GM12878 (cell line): ENCODE measurements around the gene RALGPS1. TPM values are rescaled to one million over a fixed set of nuclear protein-coding genes. Genes with fewer than 3 reads are reported as not detected.

Source experiments
- ATAC-seq: fragments of 200-7000 bp; cut with Tn5 transposase; 3 replicates; pipeline ENCODE4 v1.9.1; 2020; ENCODE audit warnings: mild to moderate bottlenecking, moderate library complexity
- BruUV-seq: library from RNA; stranded (reverse); fragments of 400-500 nt; replicated peaks from 2 replicates; lab custom pipeline; 2021; lab: Mats Ljungman, UMichigan
- CTCF ChIA-PET: fragments of 300-600 bp; sonication (Branson Sonifier 250); formaldehyde crosslinking; extraction: SDS; loops from one replicate; lab custom pipeline; 2021; ENCODE audit warnings: inconsistent platforms; lab: Yijun Ruan, JAX
- POLR2A ChIA-PET: fragments of 350-600 bp; formaldehyde crosslinking; extraction: SDS; loops from one replicate; lab custom pipeline; 2021; ENCODE audit warnings: inconsistent platforms; lab: Charles Lee
- RAD21 ChIA-PET: fragments of 300-600 bp; sonication (Branson Sonifier 250); formaldehyde crosslinking; loops from one replicate; lab custom pipeline; 2023; ENCODE audit warnings: antibody characterized with exemption; ENCODE audit not compliant: unreplicated experiment; lab: Charles Lee
- SMC1A ChIA-PET: fragments of 300-600 bp; sonication (Branson Sonifier 250); formaldehyde crosslinking; loops from one replicate; lab custom pipeline; 2023; ENCODE audit not compliant: unreplicated experiment, uncharacterized antibody; lab: Charles Lee
- DNase-seq: peaks from one replicate; pipeline ENCODE4 v3.0.0-alpha.2; 2011; ENCODE audit warnings: low read depth, low spot score
- FAIRE-seq: peaks from 3 replicates; lab custom pipeline; 2011; peaks lifted over from hg19 to GRCh38; lab: Jason Lieb, UNC
- H2AFZ ChIP-seq: 2 replicates; pipeline ENCODE4 v1.6.0; 2011; ENCODE audit warnings: low read depth, low read length, control low read depth; ENCODE audit not compliant: control insufficient read depth
- H3K27ac ChIP-seq: 2 replicates; pipeline ENCODE4 v1.5.1; 2011; ENCODE audit warnings: control low read depth; ENCODE audit not compliant: control insufficient read depth, insufficient read depth
- H3K27me3 ChIP-seq, 2 experiments: replicated peaks in 1 of 2; 2 replicates each; pipeline versions ENCODE4 v1.6.0 to v1.6.1; 2011; ENCODE audit warnings: low read length in 1 of 2; ENCODE audit not compliant: control insufficient read depth in 2 of 2, insufficient read depth in 2 of 2
- H3K36me3 ChIP-seq, 2 experiments: 2 replicates each; pipeline ENCODE4 v1.5.1; 2011; ENCODE audit warnings: low read length in 1 of 2; ENCODE audit not compliant: control insufficient read depth in 2 of 2, insufficient read depth in 2 of 2
- H3K4me1 ChIP-seq: 2 replicates; pipeline ENCODE4 v1.6.1; 2011; ENCODE audit warnings: mild to moderate bottlenecking, low read length, moderate library complexity, mixed read lengths; ENCODE audit not compliant: control insufficient read depth, insufficient read depth
- H3K4me2 ChIP-seq: 2 replicates; pipeline ENCODE4 v1.6.0; 2011; ENCODE audit warnings: control low read depth; ENCODE audit not compliant: control insufficient read depth, insufficient read depth
- H3K4me3 ChIP-seq: fragments of 200-600 bp; sonication (generic); 2 replicates; pipeline ENCODE4 v1.5.1; 2016
- H3K79me2 ChIP-seq: 2 replicates; pipeline ENCODE4 v1.6.0; 2011; ENCODE audit warnings: low read length; ENCODE audit not compliant: control insufficient read depth, insufficient read depth
- H3K9ac ChIP-seq: 2 replicates; pipeline ENCODE4 v1.8.0; 2011; ENCODE audit warnings: low read length, control low read depth, mixed read lengths; ENCODE audit not compliant: control insufficient read depth, insufficient read depth
- H3K9me3 ChIP-seq: replicated peaks from 3 replicates; pipeline ENCODE4 v1.5.1; 2011; ENCODE audit warnings: mild to moderate bottlenecking, low read length; ENCODE audit not compliant: control insufficient read depth, insufficient read depth
- H4K20me1 ChIP-seq: 2 replicates; pipeline ENCODE4 v1.6.0; 2011; ENCODE audit not compliant: control insufficient read depth, insufficient read depth
- ATF7 ChIP-seq: fragments of 450-650 bp; IDR thresholded peaks from 2 replicates; pipeline ENCODE4 v1.6.1; 2016; ENCODE audit warnings: low read depth, mild to moderate bottlenecking
- BCL11A ChIP-seq: IDR thresholded peaks from 2 replicates; pipeline ENCODE4 v1.6.1; 2011; ENCODE audit warnings: low read depth, low read length
- CTCF ChIP-seq, 3 experiments: IDR thresholded peaks in 2 of 3; conservative IDR thresholded peaks in 1 of 3; 2 replicates each; pipeline ENCODE4 v1.5.1; 2011; ENCODE audit warnings: low read depth in 3 of 3, low read length in 3 of 3, mild to moderate bottlenecking in 3 of 3, control low read depth in 2 of 3, moderate library complexity in 2 of 3, inconsistent platforms in 1 of 3, mixed read lengths in 1 of 3; ENCODE audit not compliant: control insufficient read depth in 2 of 3, insufficient read depth in 1 of 3; ENCODE audit errors: extremely low read depth in 1 of 3
- HDAC6 ChIP-seq: fragments of 200-600 bp; sonication (generic); IDR thresholded peaks from one replicate; pipeline ENCODE4 v1.8.0; 2017; ENCODE audit warnings: antibody characterized with exemption; ENCODE audit not compliant: unreplicated experiment
- HSF1 ChIP-seq: fragments of 150-350 bp; IDR thresholded peaks from 2 replicates; pipeline ENCODE4 v1.6.1; 2014; ENCODE audit warnings: mild to moderate bottlenecking, low read depth, low read length
- IKZF2 ChIP-seq, 2 experiments: fragments of 450-650 bp; IDR thresholded peaks; 2 replicates each; pipeline ENCODE4 v1.6.1; 2017; ENCODE audit warnings: mild to moderate bottlenecking in 2 of 2, moderate library complexity in 2 of 2
- NFYA ChIP-seq: IDR thresholded peaks from 2 replicates; pipeline ENCODE4 v1.6.1; 2011; ENCODE audit warnings: low read depth, mild to moderate bottlenecking, low read length, improper control_type of control experiment, borderline replicate concordance
- NR2C1 ChIP-seq: fragments of 450-650 bp; IDR thresholded peaks from 2 replicates; pipeline ENCODE4 v1.6.1; 2017; ENCODE audit warnings: antibody characterized with exemption, mild to moderate bottlenecking, moderate library complexity
- RCOR1 ChIP-seq: conservative IDR thresholded peaks from 2 replicates; pipeline ENCODE4 v1.6.1; 2012; ENCODE audit warnings: low read depth, low read length, improper control_type of control experiment
- TBL1XR1 ChIP-seq: IDR thresholded peaks from 2 replicates; pipeline ENCODE4 v1.6.1; 2012; ENCODE audit warnings: low read depth, low read length, improper control_type of control experiment
- WRNIP1 ChIP-seq: IDR thresholded peaks from 2 replicates; pipeline ENCODE4 v1.6.1; 2011; ENCODE audit warnings: low read depth, low read length, improper control_type of control experiment, borderline replicate concordance
- ZBTB40 ChIP-seq: fragments of 450-650 bp; IDR thresholded peaks from 2 replicates; pipeline ENCODE4 v1.6.1; 2016; ENCODE audit warnings: mild to moderate bottlenecking, moderate library complexity, borderline replicate concordance
- ZNF24 ChIP-seq: fragments of 450-650 bp; IDR thresholded peaks from 2 replicates; pipeline ENCODE4 v1.6.1; 2017; ENCODE audit warnings: antibody characterized with exemption, mild to moderate bottlenecking
- in situ Hi-C: fragments of 300-500 bp; cut with MboI; formaldehyde crosslinking; loops from 9 replicates; pipeline ENCODE4 v1.14.3; 2018; ENCODE audit warnings: mixed read lengths
- intact Hi-C: fragments of 100-400 bp; cut with micrococcal nuclease; formaldehyde crosslinking; loops from one replicate; pipeline ENCODE4 v1.14.2; 2022; ENCODE audit not compliant: unreplicated experiment
- polyA plus RNA-seq, 11 experiments: library from polyadenylated mRNA; depleted of rRNA in 4 of 11; unstranded in 6 of 11; stranded (reverse) in 5 of 11; fragments of >200 nt; fragmentation: Nextera tagmentation in 4 of 11; fragmentation: Illumina TruSeq in 1 of 11; extraction: Ambion mirVana in 4 of 11; extraction: Trizol in 1 of 11; gene quantifications; 1 replicate in 1 of 11; 2 replicates in 10 of 11; pipeline versions ENCODE4 v1.2.1 to v1.2.3, GENCODE V29; 2011 to 2016; ENCODE audit warnings: inconsistent platforms in 2 of 11, missing spikeins in 2 of 11, low read depth in 1 of 11
- total RNA-seq, 4 experiments: library from RNA; depleted of rRNA in 3 of 4; stranded (reverse); fragments of >200 nt in 3 of 4; fragmentation: Illumina TruSeq in 1 of 4; extraction: Trizol in 1 of 4; gene quantifications; 2 replicates each; pipeline versions ENCODE4 v1.2.1 to v1.2.3, GENCODE V29; 2013 to 2021

RALGPS1 gene
- total and polyA plus RNA-seq, 10 of the 15 experiments (the other 5 are each of a cell fraction or from before 2014, with no cell fraction given), result 0.13 to 5.6 (median 2.7) TPM

GRCh38 chr9:126959336-126959735 is 44.8 kb downstream of the RALGPS1 start (continued):
- no peak for TF ChIP-seq TBL1XR1
- no peak for TF ChIP-seq IKZF2 (IDR thresholded peaks at IDR 0.05)
- no peak for TF ChIP-seq ZBTB40
- TF ChIP-seq RCOR1, result no peak
- TF ChIP-seq ATF7, result no peak
- no peak for TF ChIP-seq HSF1

GRCh38 chr9:126959917-126960316 is 45.3 kb downstream of the RALGPS1 start:
- intact Hi-C loops, result no loop called here
- ChIA-PET RAD21 (interaction anchor here (0.6 kb wide), 1 partner anchor 886 kb away, joined by 5 read pairs; no protein-coding TSS in a partner anchor), CTCF (interaction anchor here (2.2 kb wide), 1 partner anchor 239 kb away, joined by 10 read pairs; no protein-coding TSS in a partner anchor), SMC1A (interaction anchor here (0.6 to 2.6 kb wide), 5 partner anchors 104 to 241 kb away, joined by 3 to 12 read pairs (median 3); no protein-coding TSS in a partner anchor), POLR2A (no interaction called here)
- H3K36me3 ChIP-seq, result no peaks in the 10 kb centered on the region; a peak in 1 of 4 replicates
- no peak for FAIRE-seq
- H2AFZ ChIP-seq, result no peak overlapping the region
- BruUV-seq, result no TSS peak
- H4K20me1 ChIP-seq, result no peaks in the 10 kb centered on the region
- no peaks in the 10 kb centered on the region for H3K27me3 ChIP-seq
- DNase-seq, result no peak
- H3K4me2 ChIP-seq, result no peak overlapping the region
- H3K4me3 ChIP-seq, result no peak overlapping the region
- H3K9ac ChIP-seq, result no peak overlapping the region
- H3K27ac ChIP-seq, result no peak overlapping the region
- no peaks in the 10 kb centered on the region for H3K9me3 ChIP-seq
- no peak for ATAC-seq
- in situ Hi-C loops, result no loop called here
- no peaks in the 10 kb centered on the region for H3K79me2 ChIP-seq
- no peaks in the 10 kb centered on the region for H3K4me1 ChIP-seq
- TF ChIP-seq CTCF (IDR thresholded peaks at IDR 0.05 in 2 of 3, conservative IDR thresholded peaks at IDR 0.05 in 1 of 3; ENCODE audit: control insufficient read depth in 2 of 3, extremely low read depth in 1 of 3, insufficient read depth in 1 of 3, low read depth in 3 of 3, low read length in 3 of 3) (no peak), BCL11A (no peak), ZNF24 (no peak), NFYA (no peak), HDAC6 (no peak), NR2C1 (no peak), WRNIP1 (no peak)
